GM19397 (cell line): ENCODE data around the gene SPATA9.
"Not testable (repeated sequence)": the region's sequence is repeated elsewhere in the genome, so short reads cannot be mapped to it uniquely, and the experiment has no call there.

Experiments used
- ATAC-seq: cut with Tn5 transposase; IDR thresholded peaks from one replicate; pipeline ENCODE4 v1.9.1; 2021; ENCODE audit warnings: mild to moderate bottlenecking, moderate library complexity; ENCODE audit not compliant: unreplicated experiment

Gene SPATA9

GRCh38 chr5:95647886-95648860, 34.6 kb downstream of the SPATA9 start:
- ATAC-seq, result no peak

- ATAC-seq, result peak; percentile 99
Observed at GRCh38 chr5:95646569-95647431, 36.0 kb downstream of the SPATA9 start, which contains the start of gene RFESD. RFESD (plus strand) TSS chr5:95646777; CDS start chr5:95652272, 5,495 bp downstream.

GRCh38 chr5:95646226-95646568, 36.6 kb downstream of the SPATA9 start:
- not testable (repeated sequence) for ATAC-seq

GRCh38 chr5:95644351-95645042, 38.3 kb downstream of the SPATA9 start:
- ATAC-seq, result peak; percentile 30

GRCh38 chr5:95643152-95643551, 39.6 kb downstream of the SPATA9 start:
- ATAC-seq, result no peak

- no peak for ATAC-seq
Observed at GRCh38 chr5:95641741-95642220, 41.0 kb downstream of the SPATA9 start.

- ATAC-seq, result no peak
Observed at GRCh38 chr5:95638632-95639031, 44.2 kb downstream of the SPATA9 start.

- no peak for ATAC-seq
Observed at GRCh38 chr5:95634081-95634480, 48.7 kb downstream of the SPATA9 start.

- ATAC-seq, result no peak
Observed at GRCh38 chr5:95633671-95634070, 49.1 kb downstream of the SPATA9 start.

- not testable (repeated sequence) for ATAC-seq
Observed at GRCh38 chr5:95632942-95633341, 49.8 kb downstream of the SPATA9 start.

- peak; percentile 84 for ATAC-seq
Observed at GRCh38 chr5:95631991-95632675, 50.7 kb downstream of the SPATA9 start.

- peak; percentile 11 for ATAC-seq
Observed at GRCh38 chr5:95631255-95631958, 51.4 kb downstream of the SPATA9 start.

GRCh38 chr5:95630394-95630917, 52.3 kb downstream of the SPATA9 start:
- ATAC-seq, result no peak

- ATAC-seq, result no peak
Observed at GRCh38 chr5:95628933-95629332, 53.9 kb downstream of the SPATA9 start.

GRCh38 chr5:95627971-95628810, 54.6 kb downstream of the SPATA9 start:
- no peak for ATAC-seq

- ATAC-seq, result no peak
Observed at GRCh38 chr5:95626701-95627100, 56.1 kb downstream of the SPATA9 start.

GRCh38 chr5:95624368-95624767, 58.4 kb downstream of the SPATA9 start:
- ATAC-seq, result no peak

- ATAC-seq, result no peak
Observed at GRCh38 chr5:95623706-95624105, 59.1 kb downstream of the SPATA9 start.
